Psoas muscle (tissue), 8 donors: Measurements from ENCODE around the gene ATF6. TPM values are rescaled to one million over a fixed set of nuclear protein-coding genes. Genes with fewer than 3 reads are reported as not detected.

Experiments
- ATAC-seq, 4 donors: fragments of 200-7000 bp; cut with Tn5 transposase; one replicate each; pipeline ENCODE4 v1.9.1; 2020; ENCODE audit warnings: moderate library complexity in 3 of 4, mild to moderate bottlenecking in 2 of 4
- DNase-seq, 2 donors: peaks; one replicate each; pipeline ENCODE4 v3.0.0-alpha.2; 2020
- H3K27ac ChIP-seq: fragments of 200-600 bp; one replicate; pipeline ENCODE4 v1.8.0; 2022
- H3K27me3 ChIP-seq, 3 donors: fragments of 200-600 bp in 1 of 3; one replicate each; pipeline versions ENCODE4 v1.6.1 to v1.8.0; 2013 to 2022; ENCODE audit warnings: low read length in 2 of 3, mild to moderate bottlenecking in 2 of 3, moderate library complexity in 1 of 3; ENCODE audit not compliant: insufficient read depth in 3 of 3
- H3K36me3 ChIP-seq, 2 donors: fragments of 200-600 bp in 1 of 2; one replicate each; pipeline versions ENCODE4 v1.6.1 to v1.8.0; 2013 to 2022; ENCODE audit warnings: low read depth in 1 of 2, mild to moderate bottlenecking in 1 of 2, moderate library complexity in 1 of 2; ENCODE audit not compliant: insufficient read depth in 1 of 2
- H3K4me1 ChIP-seq: fragments of 200-600 bp; one replicate; pipeline ENCODE4 v1.8.0; 2022
- H3K4me3 ChIP-seq: fragments of 200-600 bp; one replicate; pipeline ENCODE4 v1.8.0; 2022; ENCODE audit warnings: mild to moderate bottlenecking
- H3K9me3 ChIP-seq: fragments of 200-600 bp; one replicate; pipeline ENCODE4 v1.8.0; 2022
- WGBS, 3 donors: extraction: QIAGEN DNeasy Blood & Tissue Kit; methylation state at CpG; one replicate each; pipeline versions ENCODE4 v1.1.6 to v1.1.7; 2013; 5-methylcytosine and 5-hydroxymethylcytosine counted together
- intact Hi-C, 2 donors: fragments of 100-400 bp; cut with DNase I; formaldehyde crosslinking; loops; one replicate each; pipeline versions ENCODE4 v1.11.0 to v1.14.2; 2022
- polyA plus RNA-seq, 3 donors: library from polyadenylated mRNA; stranded (reverse); fragments of 200-250 nt; gene quantifications; one replicate each; pipeline ENCODE4 v1.2.3, GENCODE V29; 2013
- total RNA-seq, 4 donors: library from RNA; stranded (reverse); fragmentation: NEBNext Ultra II Directional in 2 of 4; extraction: Animal tissue kit (Norgen Biotek cat#: 25700) in 2 of 4; gene quantifications; one replicate each; pipeline versions ENCODE4 v1.2.1 to v1.2.4, GENCODE V29; 2021 to 2023
- TF ChIP-seq, protein P1 (sequence below): fragments of 200-600 bp; IDR thresholded peaks from one replicate; pipeline ENCODE4 v1.8.0; 2022; ENCODE audit warnings: antibody characterized with exemption
- donor health status: healthy with polysubstance abuse.
- donor health status: DM: no; HTN: no; CAD: no; lungs with moderate emphysema.
- donor health status: Bipolar disorder and iron deficiency.
- donor health status: healthy.
- donor health status: DM: yes; HTN: yes; CAD: no.
- donor health status: DM: no; HTN: no; CAD: no.
- donor health status: DM: no; HTN: no; CAD: no.
- donor health status: DM: yes; HTN: yes; CAD: no.

ATF6 gene
- total and polyA plus RNA-seq, 7 donors = 6.4 to 17.1 (median 11.0) TPM

DNA sequence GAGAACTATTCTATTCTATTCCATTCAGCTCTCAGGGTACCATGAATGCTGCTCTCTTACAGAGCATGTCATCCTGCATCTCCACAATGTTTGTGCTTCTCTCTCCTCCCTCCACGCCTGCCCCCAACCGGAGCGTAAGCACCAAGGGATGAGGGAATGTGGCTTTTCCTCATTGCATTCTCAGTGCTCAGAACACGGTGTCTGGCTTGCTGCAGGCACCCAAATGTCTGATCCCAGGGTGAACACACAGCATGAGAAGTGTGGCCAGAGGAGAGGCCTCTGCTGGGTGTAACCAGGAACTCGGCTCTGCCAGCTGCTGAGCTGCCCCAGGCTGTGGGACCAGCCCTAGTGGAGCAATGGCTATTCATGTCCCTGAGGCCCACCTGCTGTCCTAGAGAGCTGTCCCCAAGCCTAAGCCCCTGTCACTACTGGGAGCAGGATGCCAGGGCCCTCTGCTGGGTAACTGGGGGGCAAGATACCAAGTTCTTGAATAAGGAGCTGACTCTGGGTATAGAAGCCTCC is 219.2 kb downstream of the ATF6 start:
- TF ChIP-seq, protein P1, sequence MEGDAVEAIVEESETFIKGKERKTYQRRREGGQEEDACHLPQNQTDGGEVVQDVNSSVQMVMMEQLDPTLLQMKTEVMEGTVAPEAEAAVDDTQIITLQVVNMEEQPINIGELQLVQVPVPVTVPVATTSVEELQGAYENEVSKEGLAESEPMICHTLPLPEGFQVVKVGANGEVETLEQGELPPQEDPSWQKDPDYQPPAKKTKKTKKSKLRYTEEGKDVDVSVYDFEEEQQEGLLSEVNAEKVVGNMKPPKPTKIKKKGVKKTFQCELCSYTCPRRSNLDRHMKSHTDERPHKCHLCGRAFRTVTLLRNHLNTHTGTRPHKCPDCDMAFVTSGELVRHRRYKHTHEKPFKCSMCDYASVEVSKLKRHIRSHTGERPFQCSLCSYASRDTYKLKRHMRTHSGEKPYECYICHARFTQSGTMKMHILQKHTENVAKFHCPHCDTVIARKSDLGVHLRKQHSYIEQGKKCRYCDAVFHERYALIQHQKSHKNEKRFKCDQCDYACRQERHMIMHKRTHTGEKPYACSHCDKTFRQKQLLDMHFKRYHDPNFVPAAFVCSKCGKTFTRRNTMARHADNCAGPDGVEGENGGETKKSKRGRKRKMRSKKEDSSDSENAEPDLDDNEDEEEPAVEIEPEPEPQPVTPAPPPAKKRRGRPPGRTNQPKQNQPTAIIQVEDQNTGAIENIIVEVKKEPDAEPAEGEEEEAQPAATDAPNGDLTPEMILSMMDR = no peak
- DNase-seq (no peak), ATAC-seq (no peak)
- intact Hi-C loops = no loop called here
- WGBS, 3 donors = 59 to 84% (median 66%) methylated on average over 5 of the region's 5 CpGs
- Histone ChIP-seq H3K36me3 (no peaks in the 10 kb centered on the region), H3K4me3 (no peak overlapping the region), H3K4me1 (no peaks in the 10 kb centered on the region), H3K27me3 (peaks cover 0 to 6% (median 0%) of the 10 kb centered on the region in 3 donors), H3K9me3 (no peaks in the 10 kb centered on the region), H3K27ac (no peak overlapping the region)

DNA sequence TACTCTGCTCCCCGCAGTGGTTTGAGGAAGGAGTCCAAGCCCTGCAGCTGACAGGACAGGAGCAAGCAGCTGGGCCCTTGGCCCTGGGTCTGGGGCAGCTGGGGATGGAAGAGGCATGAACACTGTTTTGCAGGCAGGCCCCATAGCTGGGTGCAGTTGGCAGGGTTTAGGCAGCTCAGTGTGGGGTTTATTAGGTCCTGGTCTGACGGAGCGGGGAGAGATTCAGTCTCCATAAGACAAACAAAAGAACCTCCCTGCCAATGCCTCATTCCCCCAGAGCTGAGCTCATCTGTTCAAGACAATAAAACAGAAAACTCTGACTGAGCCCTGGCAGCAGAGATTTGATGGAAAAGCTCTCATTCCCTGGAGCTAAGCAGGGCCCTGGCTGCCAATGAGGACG is 220.2 kb downstream of the ATF6 start:
- Histone ChIP-seq H3K27me3 (peaks cover 0 to 6% (median 0%) of the 10 kb centered on the region in 3 donors), H3K4me1 (no peaks in the 10 kb centered on the region), H3K4me3 (no peak overlapping the region), H3K9me3 (no peaks in the 10 kb centered on the region), H3K36me3 (no peaks in the 10 kb centered on the region), H3K27ac (no peak overlapping the region)
- DNase-seq (peak in 1 of 2 donors; percentile 69), ATAC-seq (peak; percentile 58 to 60 (median 60))
- TF ChIP-seq, protein P1 = no peak
- intact Hi-C loops = no loop called here
- WGBS, 3 donors = 30 to 51% (median 37%) methylated on average over 4 of the region's 4 CpGs

DNA sequence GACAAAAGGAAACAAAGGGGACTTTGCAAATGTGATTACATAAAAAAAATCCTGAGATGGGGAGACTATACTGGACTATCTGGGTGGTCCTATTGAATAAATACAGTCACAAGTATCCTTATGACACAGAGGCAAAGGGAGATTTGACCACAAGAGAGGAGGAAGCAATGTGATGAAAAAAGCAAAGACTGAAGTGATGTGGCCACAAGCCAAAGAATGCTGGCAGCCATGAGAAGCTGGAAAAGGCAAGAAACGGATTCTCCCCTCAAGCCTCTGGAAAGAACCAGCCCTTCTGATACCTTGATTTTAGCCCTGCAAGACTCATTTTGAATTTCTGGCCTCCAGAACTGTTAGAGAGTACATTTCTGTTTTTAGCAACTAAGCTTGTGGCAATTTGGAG is 221.2 kb downstream of the ATF6 start:
- Histone ChIP-seq H3K4me1 (no peaks in the 10 kb centered on the region), H3K36me3 (no peaks in the 10 kb centered on the region), H3K4me3 (no peak overlapping the region), H3K9me3 (no peaks in the 10 kb centered on the region), H3K27me3 (peaks cover 0 to 6% (median 0%) of the 10 kb centered on the region in 3 donors), H3K27ac (no peak overlapping the region)
- ATAC-seq = no peak
- intact Hi-C loops = no loop called here
- 60 to 81% (median 67%) methylated on average over 1 of the region's 1 CpG for WGBS, 3 donors
- DNase-seq = no peak
- TF ChIP-seq, protein P1 = no peak

DNA sequence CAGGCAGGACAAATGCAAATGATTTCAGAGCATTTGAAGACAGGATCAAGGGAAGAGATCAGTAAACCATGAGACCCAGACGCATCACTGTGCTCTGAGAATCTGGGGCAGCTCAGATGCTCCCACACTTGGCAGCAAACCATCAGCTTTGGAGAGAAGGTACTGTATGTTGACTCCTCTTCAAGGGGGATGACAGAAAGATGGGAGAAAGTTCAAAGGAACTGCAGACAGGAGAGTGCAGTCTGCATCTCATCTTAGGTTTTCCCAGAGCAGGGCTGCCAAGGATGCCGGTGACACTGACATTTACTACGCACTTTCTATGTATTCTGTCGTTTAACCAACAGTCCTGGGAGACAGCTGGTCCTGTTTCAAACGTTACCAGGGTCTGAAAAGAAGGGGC is 221.8 kb downstream of the ATF6 start:
- Histone ChIP-seq H3K36me3 (no peaks in the 10 kb centered on the region), H3K9me3 (no peaks in the 10 kb centered on the region)
- TF ChIP-seq, protein P1 = no peak

DNA sequence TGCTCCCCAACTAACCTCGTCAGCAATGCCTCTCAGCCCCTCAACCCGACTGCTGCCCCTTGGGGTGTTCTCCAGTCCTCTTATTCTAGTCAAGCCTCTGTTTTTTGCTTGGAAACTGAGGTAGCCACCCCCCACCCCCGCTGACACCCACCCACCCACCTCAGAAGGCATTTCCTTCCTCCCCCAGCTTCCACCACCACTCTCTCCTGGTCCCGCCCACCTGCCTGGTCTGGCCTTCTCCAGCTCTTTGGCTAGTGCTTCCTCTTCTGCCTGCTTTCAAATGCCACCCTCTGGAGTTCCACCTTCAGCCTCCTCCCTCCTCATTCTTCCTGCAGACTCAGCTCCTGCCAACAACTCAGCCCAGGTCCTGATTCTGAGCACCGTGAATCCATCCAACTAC is 222.3 kb downstream of the ATF6 start:
- Histone ChIP-seq H3K27me3 (peaks cover 0 to 6% (median 0%) of the 10 kb centered on the region in 3 donors), H3K4me3 (no peak overlapping the region), H3K27ac (no peak overlapping the region), H3K36me3 (no peaks in the 10 kb centered on the region), H3K4me1 (no peaks in the 10 kb centered on the region), H3K9me3 (no peaks in the 10 kb centered on the region)
- no peak for DNase-seq
- WGBS, 3 donors = 68 to 77% (median 73%) methylated on average over 5 of the region's 5 CpGs
- ATAC-seq = no peak
- TF ChIP-seq, protein P1 = no peak
- intact Hi-C loops = no loop called here

More for the DNA sequence above, 221.8 kb downstream of the ATF6 start:
- H3K4me3 ChIP-seq = no peak overlapping the region
- intact Hi-C loops = no loop called here
- no peaks in the 10 kb centered on the region for H3K4me1 ChIP-seq
- no peak for DNase-seq
- H3K27ac ChIP-seq = no peak overlapping the region
- ATAC-seq = no peak
- peaks cover 0 to 6% (median 0%) of the 10 kb centered on the region in 3 donors for H3K27me3 ChIP-seq
- WGBS, 3 donors = 45 to 72% (median 51%) methylated on average over 5 of the region's 5 CpGs
